ENCODE measurements around the gene RBM33. TPM values are rescaled to one million over a fixed set of nuclear protein-coding genes. Genes with fewer than 3 reads are reported as not detected.

Gene RBM33
- total and polyA plus RNA-seq, 2 of the 13 experiments (the other 11 are each of a cell fraction or from before 2014, with no cell fraction given), result 12.4 to 28.9 TPM

GRCh38 chr7:155709453-155709852 is 65.0 kb downstream of the RBM33 start:
- no peaks in the 10 kb centered on the region for H3K9me3 ChIP-seq (ENCODE audit: low read length)
- in situ Hi-C loops (cut with HindIII; ENCODE audit: extremely low pct_ligation_motif_present, low pct_unique_long_range_greater_than_20kb), result no loop called here
- POLR2A ChIA-PET, result no interaction called here
- H3K4me1 ChIP-seq (ENCODE audit: insufficient read depth, low read length), result peaks cover 16% of the 10 kb centered on the region
- FAIRE-seq (no peak), DNase-seq (ENCODE audit: low spot score) (no peak), ATAC-seq (no peak)
- CTCF ChIA-PET (ENCODE audit: low intra/inter-chr PET ratio, low total read pairs), result no interaction called here
- no peak overlapping the region for H3K9ac ChIP-seq (ENCODE audit: insufficient read depth, low read depth, low read length)
- no peak overlapping the region for H3K4me3 ChIP-seq (replicated peaks in 1 of 3; ENCODE audit: insufficient read depth in 1 of 3, low read depth in 2 of 3, low read length in 3 of 3)
- peaks cover 30 to 96% of the 10 kb centered on the region in 2 experiments for H3K36me3 ChIP-seq (replicated peaks in 1 of 2; ENCODE audit: control insufficient read depth in 1 of 2, insufficient read depth in 2 of 2, low read length in 2 of 2)
- H2AFZ ChIP-seq (ENCODE audit: low read length), result no peak overlapping the region
- no TSS peak for BruUV-seq (replicated peaks)
- no peak overlapping the region for H3K4me2 ChIP-seq (ENCODE audit: low read depth, low read length)
- H4K20me1 ChIP-seq (ENCODE audit: insufficient read depth, low read length), result peaks cover 19% of the 10 kb centered on the region
- H3K27me3 ChIP-seq (ENCODE audit: control insufficient read depth in 1 of 2, insufficient read depth in 2 of 2, low read length in 2 of 2), result no peaks in the 10 kb centered on the region
- intact Hi-C loops (cut with micrococcal nuclease; ENCODE audit: unreplicated experiment), result no loop called here
- no peak overlapping the region for H3K27ac ChIP-seq (ENCODE audit: extremely low read length, insufficient read depth, low read length)
- peaks cover 28% of the 10 kb centered on the region for H3K79me2 ChIP-seq (ENCODE audit: insufficient read depth, low read length)
- no peak for TF ChIP-seq SIN3A (IDR thresholded peaks at IDR 0.05; ENCODE audit: borderline replicate concordance, low read depth, low read length)
- no peak for TF ChIP-seq ZBTB49 (CRISPR knock-in tag; IDR thresholded peaks at IDR 0.05; ENCODE audit: borderline replicate concordance)
- no peak for TF ChIP-seq MXD4 (CRISPR knock-in tag; IDR thresholded peaks at IDR 0.05)
- TF ChIP-seq ZHX2 (IDR thresholded peaks at IDR 0.05; ENCODE audit: low read depth), result no peak
- TF ChIP-seq ZHX2 (CRISPR knock-in tag; IDR thresholded peaks at IDR 0.05; ENCODE audit: borderline replicate concordance), result no peak
- TF ChIP-seq ZNF142 (CRISPR knock-in tag; IDR thresholded peaks at IDR 0.05), result no peak
- TF ChIP-seq KDM4B (CRISPR knock-in tag; IDR thresholded peaks at IDR 0.05), result no peak
- no peak for TF ChIP-seq ZBTB8A (CRISPR knock-in tag; IDR thresholded peaks at IDR 0.05; ENCODE audit: borderline replicate concordance, low read depth)
- no peak for TF ChIP-seq YY1 (IDR thresholded peaks at IDR 0.05; ENCODE audit: insufficient read depth, insufficient replicate concordance, low read depth, low read length)
- TF ChIP-seq JUNB (CRISPR knock-in tag; IDR thresholded peaks at IDR 0.05; ENCODE audit: borderline replicate concordance), result no peak
- no peak for TF ChIP-seq PHF21A (CRISPR knock-in tag; IDR thresholded peaks at IDR 0.05)
